Panc1 (cell line): ENCODE data around the gene ASB6. TPM values are rescaled to one million over a fixed set of nuclear protein-coding genes. Genes with fewer than 3 reads are reported as not detected.

Experiments
- total RNA-seq: library from RNA; stranded (reverse); gene quantifications from one replicate; pipeline ENCODE4 v1.2.1, GENCODE V29; 2021; ENCODE audit not compliant: unreplicated experiment

Gene ASB6
- total RNA-seq, 1 experiment from 2014 or later: 14.3 TPM

Other genes starting within 250 kb of the ASB6 start
- gene C9orf50, start 21.1 kb downstream of the ASB6 start, total RNA-seq: not detected
- 47.5 TPM for gene NTMT1, start 16.0 kb downstream of the ASB6 start, total RNA-seq
- 6.3 TPM for gene PRRX2, start 23.5 kb upstream of the ASB6 start, total RNA-seq
- gene PTGES, start 110.9 kb upstream of the ASB6 start, total RNA-seq: 1.1 TPM
- 37.6 TPM for gene TOR1B, start 161.0 kb upstream of the ASB6 start, total RNA-seq
- gene TOR1A, start 182.0 kb upstream of the ASB6 start, total RNA-seq: 33.6 TPM
- 33.6 TPM for gene C9orf78, start 193.1 kb upstream of the ASB6 start, total RNA-seq
- gene USP20, start 193.3 kb upstream of the ASB6 start, total RNA-seq: 14.4 TPM